ENCODE data around the gene LIPK. TPM values are rescaled to one million over a fixed set of nuclear protein-coding genes. Genes with fewer than 3 reads are reported as not detected.
"Not testable (repeated sequence)": the region's sequence is repeated elsewhere in the genome, so short reads cannot be mapped to it uniquely, and the experiment has no call there.

The LIPK gene
- total RNA-seq, 4 donors from 2014 or later = not detected

- H3K36me3 ChIP-seq = no peaks in the 10 kb centered on the region
- no peaks in the 10 kb centered on the region for H3K27me3 ChIP-seq
- no peaks in the 10 kb centered on the region for H3K4me1 ChIP-seq
- H3K9me3 ChIP-seq = no peaks in the 10 kb centered on the region
- ATAC-seq = no peak
- no peak overlapping the region for H3K4me3 ChIP-seq
- no peak overlapping the region for H3K27ac ChIP-seq
- no peak for TF ChIP-seq EP300 (IDR thresholded peaks at IDR 0.05)
- TF ChIP-seq POLR2A (IDR thresholded peaks at IDR 0.05) = no peak
- TF ChIP-seq CTCF (IDR thresholded peaks at IDR 0.05) = no peak
- TF ChIP-seq POLR2AphosphoS5 (IDR thresholded peaks at IDR 0.05) = no peak
Observed at GRCh38 chr10:88661577-88661976, 44.5 kb upstream of the LIPK start.

- not testable (repeated sequence) for H3K4me3 ChIP-seq, H3K4me1 ChIP-seq, H3K36me3 ChIP-seq, H3K27me3 ChIP-seq, H3K9me3 ChIP-seq, ATAC-seq, H3K27ac ChIP-seq
- WGBS, 2 donors (ENCODE audit: low coverage in 1 of 2) = 87% methylated on average over 2 of the region's 2 CpGs; no CpG with 5 or more reads in 1 of the 2 donors
Observed at GRCh38 chr10:88663153-88663552, 42.9 kb upstream of the LIPK start.

- WGBS, 2 donors (ENCODE audit: low coverage in 1 of 2) = 9 to 17% methylated on average over 1 of the region's 1 CpG
- H3K9me3 ChIP-seq = no peaks in the 10 kb centered on the region
- no peak within 1 kb of the TSS for H3K4me3 ChIP-seq
- TF ChIP-seq EP300 (IDR thresholded peaks at IDR 0.05) (no peak), CTCF (IDR thresholded peaks at IDR 0.05) (no peak), POLR2AphosphoS5 (IDR thresholded peaks at IDR 0.05) (no peak), POLR2A (IDR thresholded peaks at IDR 0.05) (no peak)
- no peaks in the 10 kb centered on the region for H3K4me1 ChIP-seq
- no peak for ATAC-seq
- no peaks in the 10 kb centered on the region for H3K27me3 ChIP-seq
- no peaks in the 10 kb centered on the region for H3K36me3 ChIP-seq
- no peak within 1 kb of the TSS for H3K27ac ChIP-seq
Observed at GRCh38 chr10:88664142-88664541, 41.9 kb upstream of the LIPK start, which contains the start of gene LIPF. TSS of gene LIPF (plus strand) at chr10:88664442. CDS start at chr10:88667298, 2,856 bp downstream.

GRCh38 chr10:88668465-88668864, 37.6 kb upstream of the LIPK start:
- WGBS, 2 donors (ENCODE audit: low coverage in 1 of 2) = 60% methylated on average over 1 of the region's 1 CpG; no CpG with 5 or more reads in 1 of the 2 donors
- no peaks in the 10 kb centered on the region for H3K4me1 ChIP-seq
- no peaks in the 10 kb centered on the region for H3K27me3 ChIP-seq
- no peaks in the 10 kb centered on the region for H3K9me3 ChIP-seq
- no peaks in the 10 kb centered on the region for H3K36me3 ChIP-seq
- no peak for ATAC-seq
- no peak for TF ChIP-seq EP300 (IDR thresholded peaks at IDR 0.05)
- no peak for TF ChIP-seq POLR2A (IDR thresholded peaks at IDR 0.05)
- TF ChIP-seq POLR2AphosphoS5 (IDR thresholded peaks at IDR 0.05) = no peak
- TF ChIP-seq CTCF (IDR thresholded peaks at IDR 0.05) = no peak
- H3K4me3 ChIP-seq = no peak overlapping the region
- no peak overlapping the region for H3K27ac ChIP-seq

GRCh38 chr10:88670497-88670896, 35.6 kb upstream of the LIPK start:
- WGBS, 2 donors (ENCODE audit: low coverage in 1 of 2) = 73 to 89% methylated on average over 1 to 2 of the region's 2 CpGs
- Histone ChIP-seq H3K4me1 (no peaks in the 10 kb centered on the region), H3K4me3 (no peak overlapping the region), H3K27me3 (no peaks in the 10 kb centered on the region), H3K9me3 (no peaks in the 10 kb centered on the region), H3K27ac (no peak overlapping the region), H3K36me3 (no peaks in the 10 kb centered on the region)
- no peak for TF ChIP-seq POLR2AphosphoS5 (IDR thresholded peaks at IDR 0.05)
- TF ChIP-seq POLR2A (IDR thresholded peaks at IDR 0.05) = no peak
- no peak for TF ChIP-seq EP300 (IDR thresholded peaks at IDR 0.05)
- TF ChIP-seq CTCF (IDR thresholded peaks at IDR 0.05) = no peak
- ATAC-seq = no peak

All from gastroesophageal sphincter (tissue), 4 donors.